ENCODE data around the gene MINDY2.

MINDY2 gene

DNA sequence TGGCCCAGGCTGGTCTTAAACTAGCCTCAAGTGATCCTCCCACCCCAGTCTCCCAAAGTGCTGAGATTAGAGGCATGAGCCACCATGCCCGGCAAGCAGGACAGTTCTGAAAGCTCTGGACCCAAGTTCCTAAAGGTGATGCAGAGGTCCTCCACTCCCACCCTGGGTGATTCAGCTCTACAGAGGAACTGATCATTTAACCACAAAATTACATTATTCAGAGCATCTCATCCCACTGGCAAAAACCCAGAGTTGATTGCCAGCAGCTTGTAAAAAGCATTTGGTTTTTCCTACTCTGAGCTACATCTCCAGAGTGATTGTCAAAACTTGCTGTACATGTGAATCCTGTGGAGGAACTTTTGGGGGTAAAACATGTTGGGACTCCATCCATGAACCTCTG is 102.2 kb downstream of the MINDY2 start:
- TF ChIP-seq EZH2phosphoT487 (conservative IDR thresholded peaks at IDR 0.05; ENCODE audit: low read length), result no peak
- no peak for TF ChIP-seq CTCF (IDR thresholded peaks at IDR 0.05; ENCODE audit: insufficient read depth, low read length, poor library complexity, severe bottlenecking)

GRCh38 chr15:58875343-58875742 is 104.2 kb downstream of the MINDY2 start:
- no peak overlapping the region for H2AFZ ChIP-seq (ENCODE audit: low read depth, low read length, severe bottlenecking)
- no peaks in the 10 kb centered on the region for H3K9me2 ChIP-seq (replicated peaks; ENCODE audit: insufficient read depth, low read length)
- H3K9me3 ChIP-seq (ENCODE audit: insufficient read depth, low read length), result no peaks in the 10 kb centered on the region
- H4K20me1 ChIP-seq (ENCODE audit: low read depth, low read length), result no peaks in the 10 kb centered on the region
- H3K36me3 ChIP-seq (ENCODE audit: low read length), result peaks cover 17% of the 10 kb centered on the region; the same call in 1 of the 2 replicates
- 0 out of 2 replicates have a peak, but pooled peaks cover 14% of the 10 kb centered on the region for H3F3A ChIP-seq (ENCODE audit: insufficient read depth)
- H3K27me3 ChIP-seq (ENCODE audit: low read length), result no peaks in the 10 kb centered on the region
- TF ChIP-seq CTCF (IDR thresholded peaks at IDR 0.05; ENCODE audit: insufficient read depth, low read length, poor library complexity, severe bottlenecking) (no peak), EZH2phosphoT487 (conservative IDR thresholded peaks at IDR 0.05; ENCODE audit: low read length) (no peak)
- no peak overlapping the region for H3K27ac ChIP-seq (ENCODE audit: low read depth, low read length)
- H3K9ac ChIP-seq (ENCODE audit: low read length), result no peak overlapping the region
- H3K4me2 ChIP-seq (ENCODE audit: low read depth, low read length, poor library complexity, severe bottlenecking), result no peak overlapping the region
- no peaks in the 10 kb centered on the region for H3K79me2 ChIP-seq (ENCODE audit: insufficient read depth, low read length)
- no peak overlapping the region for H3K4me3 ChIP-seq (ENCODE audit: insufficient read depth, low read length, poor library complexity, severe bottlenecking)

More for the DNA sequence above, 102.2 kb downstream of the MINDY2 start:
- Histone ChIP-seq H3K9me3 (ENCODE audit: insufficient read depth, low read length) (no peaks in the 10 kb centered on the region), H3K36me3 (ENCODE audit: low read length) (peaks cover under 1% of the 10 kb centered on the region; the same call in 1 of the 2 replicates), H3K9me2 (replicated peaks; ENCODE audit: insufficient read depth, low read length) (no peaks in the 10 kb centered on the region), H3K9ac (ENCODE audit: low read length) (no peak overlapping the region), H3K4me3 (ENCODE audit: insufficient read depth, low read length, poor library complexity, severe bottlenecking) (no peak overlapping the region), H4K20me1 (ENCODE audit: low read depth, low read length) (no peaks in the 10 kb centered on the region), H3K27ac (ENCODE audit: low read depth, low read length) (no peak overlapping the region), H3F3A (ENCODE audit: insufficient read depth) (0 out of 2 replicates have a peak, but pooled peaks cover 14% of the 10 kb centered on the region), H3K79me2 (ENCODE audit: insufficient read depth, low read length) (no peaks in the 10 kb centered on the region), H3K4me2 (ENCODE audit: low read depth, low read length, poor library complexity, severe bottlenecking) (no peak overlapping the region), H3K27me3 (ENCODE audit: low read length) (no peaks in the 10 kb centered on the region), H2AFZ (ENCODE audit: low read depth, low read length, severe bottlenecking) (no peak overlapping the region)

- no peak overlapping the region for H3K27ac ChIP-seq (ENCODE audit: low read depth, low read length)
- H3K79me2 ChIP-seq (ENCODE audit: insufficient read depth, low read length), result no peaks in the 10 kb centered on the region
- H2AFZ ChIP-seq (ENCODE audit: low read depth, low read length, severe bottlenecking), result no peak overlapping the region
- peaks cover 19% of the 10 kb centered on the region; the same call in 1 of the 2 replicates for H3K36me3 ChIP-seq (ENCODE audit: low read length)
- no peak overlapping the region for H3K9ac ChIP-seq (ENCODE audit: low read length)
- no peaks in the 10 kb centered on the region for H3K9me2 ChIP-seq (replicated peaks; ENCODE audit: insufficient read depth, low read length)
- H3F3A ChIP-seq (ENCODE audit: insufficient read depth), result 0 out of 2 replicates have a peak, but pooled peaks cover 14% of the 10 kb centered on the region
- TF ChIP-seq EZH2phosphoT487 (conservative IDR thresholded peaks at IDR 0.05; ENCODE audit: low read length) (no peak), CTCF (IDR thresholded peaks at IDR 0.05; ENCODE audit: insufficient read depth, low read length, poor library complexity, severe bottlenecking) (no peak)
- H3K4me2 ChIP-seq (ENCODE audit: low read depth, low read length, poor library complexity, severe bottlenecking), result no peak overlapping the region
- no peaks in the 10 kb centered on the region for H3K9me3 ChIP-seq (ENCODE audit: insufficient read depth, low read length)
- no peaks in the 10 kb centered on the region for H4K20me1 ChIP-seq (ENCODE audit: low read depth, low read length)
- H3K27me3 ChIP-seq (ENCODE audit: low read length), result no peaks in the 10 kb centered on the region
- H3K4me3 ChIP-seq (ENCODE audit: insufficient read depth, low read length, poor library complexity, severe bottlenecking), result no peak overlapping the region
Observed at GRCh38 chr15:58876306-58877106, 105.4 kb downstream of the MINDY2 start.
